ENCODE data around the gene TTLL5. TPM values are rescaled to one million over a fixed set of nuclear protein-coding genes. Genes with fewer than 3 reads are reported as not detected.

TTLL5 gene
- total and polyA plus RNA-seq, 2 of the 13 experiments (the other 11 are each of a cell fraction or from before 2014, with no cell fraction given) = 11.8 to 18.8 TPM

GRCh38 chr14:75650253-75651058, 10.6 kb upstream of the TTLL5 start (continued):
- TF ChIP-seq EP300 (IDR thresholded peaks at IDR 0.05; ENCODE audit: low read depth in 2 of 2, low read length in 2 of 2) (peak in 1 of 2 experiments; percentile 69; a peak in 2 of 4 replicates), EP300 (CRISPR knock-in tag; IDR thresholded peaks at IDR 0.05; ENCODE audit: borderline replicate concordance) (no peak), ZNF7 (CRISPR knock-in tag; IDR thresholded peaks at IDR 0.05) (peak; percentile 91), TBX2 (CRISPR knock-in tag; IDR thresholded peaks at IDR 0.05; ENCODE audit: borderline replicate concordance) (peak; percentile 47; the same call in 1 of the 2 replicates), RERE (CRISPR knock-in tag; IDR thresholded peaks at IDR 0.05; ENCODE audit: low read depth) (no peak), ZNF781 (CRISPR knock-in tag; IDR thresholded peaks at IDR 0.05; ENCODE audit: borderline replicate concordance, not compliant biosample characterization) (peak; percentile 53), HOXA3 (CRISPR knock-in tag; IDR thresholded peaks at IDR 0.05) (peak; percentile 46; the same call in 1 of the 2 replicates), BCL6 (CRISPR knock-in tag; IDR thresholded peaks at IDR 0.05) (peak; percentile 57), ZNF597 (CRISPR knock-in tag; IDR thresholded peaks at IDR 0.05) (no peak), ZBTB21 (CRISPR knock-in tag; IDR thresholded peaks at IDR 0.05) (no peak), ZBTB7B (CRISPR knock-in tag; IDR thresholded peaks at IDR 0.05) (peak; percentile 88), ZFY (CRISPR knock-in tag; IDR thresholded peaks at IDR 0.05) (peak; percentile 35; the same call in 1 of the 2 replicates), MAFK (conservative IDR thresholded peaks at IDR 0.05 in 1 of 2, IDR thresholded peaks at IDR 0.05 in 1 of 2; ENCODE audit: low read length in 2 of 2) (peak in 1 of 2 experiments; percentile 18; a peak in 1 of 4 replicates), CHD4 (IDR thresholded peaks at IDR 0.05; ENCODE audit: borderline replicate concordance, low read length) (peak; percentile 85; the same call in 1 of the 2 replicates), NONO (IDR thresholded peaks at IDR 0.05) (no peak), NONO (CRISPR knock-in tag; conservative IDR thresholded peaks at IDR 0.05) (0 out of 2 replicates have a peak, but pooled peaks have one; percentile 25), FOXO4 (CRISPR knock-in tag; conservative IDR thresholded peaks at IDR 0.05) (no peak), PHF8 (CRISPR knock-in tag; IDR thresholded peaks at IDR 0.05) (0 out of 2 replicates have a peak, but pooled peaks have one; percentile 25), ZNF501 (CRISPR knock-in tag; IDR thresholded peaks at IDR 0.05) (0 out of 2 replicates have a peak, but pooled peaks have one; percentile 54)
